Activated CD8-positive, alpha-beta memory T cell treated with anti-CD3 and anti-CD28 coated beads for 36 hours (primary cell): ENCODE data around the gene EDC3. TPM values are rescaled to one million over a fixed set of nuclear protein-coding genes. Genes with fewer than 3 reads are reported as not detected.

Source experiments
- CTCF ChIA-PET: fragments of 350-600 bp; sonication (Branson Sonifier 250); formaldehyde crosslinking; loops from one replicate; lab custom pipeline; 2021; ENCODE audit warnings: antibody characterized with exemption; lab: Charles Lee
- POLR2A ChIA-PET: fragments of 350-600 bp; sonication (Branson Sonifier 250); formaldehyde crosslinking; loops from one replicate; lab custom pipeline; 2021; ENCODE audit warnings: antibody characterized with exemption; lab: Charles Lee
- total RNA-seq, 2 experiments: library from RNA; stranded (reverse); gene quantifications; one replicate each; pipeline ENCODE4 v1.2.3, GENCODE V29; 2021

EDC3 gene
- total RNA-seq, 2 experiments from 2014 or later: 50.5 to 52.2 TPM

DNA sequence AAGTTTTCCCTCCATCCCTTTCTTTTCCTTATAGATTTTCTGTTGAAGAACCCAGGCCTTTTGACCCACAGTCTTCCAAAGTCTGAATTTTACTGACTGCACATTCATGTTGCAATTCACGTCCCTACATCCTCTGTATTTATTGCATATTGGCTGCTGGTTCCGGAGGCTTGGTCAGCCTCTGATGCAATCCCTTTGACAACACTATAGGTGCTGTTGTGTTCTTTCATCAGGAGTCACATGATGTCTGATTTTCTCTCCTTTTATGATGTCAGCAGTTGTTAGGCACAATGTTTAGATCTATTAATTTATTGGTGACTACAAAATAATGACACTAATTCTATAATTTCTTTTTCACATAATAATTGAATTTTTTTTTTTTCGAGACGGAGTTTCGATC, 20.8 kb upstream of the EDC3 start:
- POLR2A ChIA-PET: interaction anchor here (0.6 kb wide), 1 partner anchor 476 kb away, joined by 3 read pairs; no protein-coding TSS in a partner anchor
- CTCF ChIA-PET: no interaction called here

GRCh38 chr15:74712311-74712710, 16.5 kb upstream of the EDC3 start:
- POLR2A ChIA-PET: no interaction called here
- CTCF ChIA-PET: interaction anchor here (0.8 kb wide), 1 partner anchor 56 kb away, joined by 4 read pairs; no protein-coding TSS in a partner anchor

- ChIA-PET CTCF (no interaction called here), POLR2A (no interaction called here)
Measured at GRCh38 chr15:74710319-74711094, 14.7 kb upstream of the EDC3 start.

- POLR2A ChIA-PET: no interaction called here
Measured at GRCh38 chr15:74709892-74710291, 14.1 kb upstream of the EDC3 start.

GRCh38 chr15:74709011-74709410, 13.2 kb upstream of the EDC3 start:
- ChIA-PET POLR2A (no interaction called here), CTCF (no interaction called here)

More at GRCh38 chr15:74709892-74710291, 14.1 kb upstream of the EDC3 start:
- CTCF ChIA-PET: no interaction called here

DNA sequence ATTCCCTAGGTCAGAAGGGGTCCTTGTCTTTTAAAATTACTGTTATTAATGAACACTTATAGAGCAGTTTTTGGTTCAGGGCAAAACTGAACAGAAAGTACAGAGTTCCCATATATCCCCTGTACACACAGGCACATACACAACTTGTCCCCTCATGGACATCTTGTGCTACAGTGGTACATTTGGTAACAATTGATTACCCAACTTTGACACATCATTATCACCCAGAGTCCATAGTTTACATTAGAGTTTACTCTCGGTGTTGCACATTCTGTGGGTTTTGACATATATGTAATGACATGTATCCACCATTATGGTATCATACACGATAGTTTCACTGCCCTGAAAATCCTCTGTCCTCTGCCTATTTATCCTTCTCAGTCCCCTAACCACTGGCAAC, 984 bp upstream of the EDC3 start:
- POLR2A ChIA-PET: no interaction called here
- CTCF ChIA-PET: interaction anchor here (0.8 to 1.6 kb wide), 5 partner anchors 13 to 95 kb away, joined by 3 to 5 read pairs (median 4); no protein-coding TSS in a partner anchor

DNA sequence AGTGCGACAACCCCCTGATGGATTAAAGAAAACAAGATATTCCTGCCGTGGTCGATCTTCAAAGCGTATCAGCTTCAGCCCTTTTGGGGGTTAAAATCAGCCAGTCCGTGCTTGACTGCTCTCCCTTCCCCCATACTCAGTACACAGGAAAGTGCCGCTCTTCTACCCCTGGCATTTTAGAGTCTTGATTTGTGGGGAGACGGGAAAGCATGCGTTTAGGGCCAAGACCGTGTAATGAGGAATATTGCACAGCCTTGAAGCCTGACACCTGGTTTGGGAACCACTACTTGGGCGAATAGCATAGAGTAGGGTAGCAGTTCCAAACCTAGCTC, 540 bp upstream of the EDC3 start:
- POLR2A ChIA-PET: no interaction called here
- CTCF ChIA-PET: interaction anchor here (0.8 to 1.6 kb wide), 5 partner anchors 13 to 96 kb away, joined by 3 to 5 read pairs (median 4); no protein-coding TSS in a partner anchor

GRCh38 chr15:74692327-74692726, 3.5 kb downstream of the EDC3 start:
- CTCF ChIA-PET: no interaction called here

DNA sequence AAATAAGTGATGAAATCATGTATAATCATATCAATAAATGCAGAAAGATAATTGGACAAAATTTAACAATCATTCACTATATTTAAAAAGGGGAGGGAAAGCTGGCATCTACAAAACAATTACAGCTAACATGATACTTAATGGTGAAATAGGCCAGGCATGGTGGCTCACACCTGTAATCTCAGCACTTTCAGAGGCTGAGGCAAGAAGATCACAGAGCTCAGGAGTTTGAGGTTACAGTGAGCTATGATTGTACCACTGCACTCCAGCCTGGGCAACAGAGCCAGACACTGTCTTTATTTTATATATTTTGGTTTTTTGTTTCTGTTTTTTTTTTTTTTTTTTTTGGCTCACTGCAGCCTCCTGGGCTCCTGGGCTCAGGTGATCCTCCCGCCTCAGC, 12.1 kb downstream of the EDC3 start:
- ChIA-PET CTCF (interaction anchor here (0.6 to 1.4 kb wide), 3 partner anchors 12 to 392 kb away, joined by 3 to 5 read pairs (median 5); partner anchors contain the start of gene EDC3), POLR2A (no interaction called here)

More at GRCh38 chr15:74692327-74692726, 3.5 kb downstream of the EDC3 start:
- POLR2A ChIA-PET: no interaction called here

DNA sequence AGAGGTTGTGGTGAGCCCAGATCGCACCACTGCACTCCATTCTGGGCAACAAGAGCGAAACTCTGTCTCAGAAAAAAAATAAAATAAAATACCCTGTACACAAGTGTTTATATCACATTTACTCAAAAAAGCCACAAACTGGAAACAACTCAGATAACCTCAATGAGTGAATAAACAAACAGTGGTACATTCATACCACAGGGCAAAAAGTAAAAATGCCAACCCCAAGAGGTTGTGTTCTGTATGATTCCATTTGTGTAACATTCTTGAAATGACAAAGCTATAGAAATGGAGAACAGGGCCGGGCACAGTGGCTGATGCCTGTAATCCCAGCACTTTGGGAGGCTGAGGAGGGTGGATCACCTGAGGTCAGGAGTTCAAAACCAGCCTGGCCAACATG, 12.9 kb downstream of the EDC3 start:
- POLR2A ChIA-PET: no interaction called here
- CTCF ChIA-PET: no interaction called here

- POLR2A ChIA-PET: no interaction called here
- CTCF ChIA-PET: no interaction called here
Measured at GRCh38 chr15:74680456-74680855, 15.4 kb downstream of the EDC3 start.

- POLR2A ChIA-PET: no interaction called here
- CTCF ChIA-PET: interaction anchor here (1.1 kb wide), 1 partner anchor 101 kb away, joined by 3 read pairs; no protein-coding TSS in a partner anchor
Measured at GRCh38 chr15:74676801-74677200, 19.0 kb downstream of the EDC3 start.

GRCh38 chr15:74674161-74674560, 21.7 kb downstream of the EDC3 start:
- ChIA-PET POLR2A (no interaction called here), CTCF (no interaction called here)

DNA sequence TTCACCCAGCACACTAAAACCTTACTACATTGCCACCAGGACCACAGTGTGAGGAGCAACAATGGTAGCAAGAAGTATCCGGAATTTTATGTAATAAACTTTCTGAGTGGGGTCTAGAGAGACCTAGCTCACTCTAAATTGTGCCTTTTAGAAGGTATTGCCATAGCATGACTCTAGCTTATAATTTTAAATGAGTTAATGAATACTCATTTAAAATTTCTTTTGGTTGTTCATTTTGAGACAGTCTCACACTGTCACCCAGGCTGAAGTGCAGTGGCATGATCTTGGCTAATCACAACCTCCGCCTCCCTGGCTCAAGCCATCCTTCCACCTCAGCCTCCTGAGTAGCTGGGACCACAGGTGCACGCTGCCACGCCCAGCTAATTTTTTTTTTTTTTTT, 26.2 kb downstream of the EDC3 start:
- ChIA-PET CTCF (interaction anchor here (0.6 kb wide), 1 partner anchor 522 kb away, joined by 3 read pairs; no protein-coding TSS in a partner anchor), POLR2A (no interaction called here)

DNA sequence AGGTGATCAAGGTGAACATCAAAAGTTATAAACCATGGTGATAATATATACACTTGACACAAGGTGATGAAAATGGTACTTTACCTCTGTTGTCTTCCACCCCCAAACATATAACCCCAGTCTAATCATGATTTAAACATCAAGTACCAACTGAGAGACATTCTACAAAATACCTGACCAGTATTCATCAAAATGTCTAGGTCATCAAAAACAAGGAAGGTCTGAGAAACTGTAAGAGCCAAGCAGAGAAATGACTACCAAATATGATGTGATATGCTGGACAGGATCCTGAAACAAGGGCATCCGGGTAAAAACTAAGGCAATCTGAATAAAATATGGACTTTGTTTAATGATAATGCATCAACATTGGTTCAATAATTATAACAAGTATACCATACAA, 27.8 kb downstream of the EDC3 start:
- ChIA-PET POLR2A (no interaction called here), CTCF (no interaction called here)

DNA sequence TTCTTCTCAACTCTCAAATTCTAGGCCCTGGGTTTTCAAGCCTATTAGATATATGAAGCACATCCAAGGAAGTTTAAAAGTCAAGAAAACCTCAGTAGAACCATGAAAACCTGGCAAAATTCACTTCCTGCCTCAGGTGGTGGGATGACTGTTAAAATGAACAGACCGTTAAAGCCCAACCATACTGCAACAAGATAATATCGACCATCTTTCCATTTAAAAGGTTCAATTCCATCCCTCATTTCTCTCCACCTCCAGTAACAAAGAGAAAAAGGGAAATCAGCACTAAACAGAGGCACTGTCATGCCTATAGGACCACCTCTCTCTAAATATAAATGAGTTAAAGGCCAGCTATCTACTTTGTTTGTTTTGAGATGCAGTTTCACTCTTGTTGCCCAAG, 31.2 kb downstream of the EDC3 start:
- CTCF ChIA-PET: interaction anchor here (0.5 kb wide), 1 partner anchor 341 kb away, joined by 3 read pairs; no protein-coding TSS in a partner anchor
- POLR2A ChIA-PET: no interaction called here

DNA sequence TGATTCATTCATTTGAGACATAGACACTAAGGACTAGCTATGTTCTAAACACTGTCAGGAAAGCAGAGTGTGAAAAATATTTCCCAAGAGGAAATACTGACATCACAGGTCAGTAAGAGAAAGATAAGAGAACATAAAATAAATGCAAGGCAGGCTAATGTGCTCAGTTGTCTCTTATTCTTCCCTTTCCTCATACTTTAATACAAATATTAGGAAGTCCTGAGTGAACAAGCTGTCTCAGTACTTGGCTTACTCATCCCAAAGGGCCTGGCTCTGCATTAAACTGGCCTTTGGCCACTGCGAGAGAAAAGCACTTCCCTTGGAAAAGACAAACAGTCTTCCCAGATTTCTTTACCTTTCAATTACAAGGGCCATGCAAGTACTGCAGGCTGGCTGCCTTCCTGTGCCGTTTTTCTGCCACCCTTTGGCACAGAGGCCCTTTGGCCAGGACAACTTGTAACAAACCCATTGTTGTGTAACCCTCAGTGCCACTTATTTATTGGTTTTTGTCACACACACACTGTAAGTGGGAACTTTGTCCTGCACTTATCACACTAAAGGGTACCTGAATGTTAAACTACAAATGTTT, 31.7 kb downstream of the EDC3 start:
- CTCF ChIA-PET: interaction anchor here (1.4 kb wide), 1 partner anchor 14 kb away, joined by 3 read pairs; no protein-coding TSS in a partner anchor
- POLR2A ChIA-PET: interaction anchor here (0.6 kb wide), 1 partner anchor 14 kb away, joined by 6 read pairs; no protein-coding TSS in a partner anchor

DNA sequence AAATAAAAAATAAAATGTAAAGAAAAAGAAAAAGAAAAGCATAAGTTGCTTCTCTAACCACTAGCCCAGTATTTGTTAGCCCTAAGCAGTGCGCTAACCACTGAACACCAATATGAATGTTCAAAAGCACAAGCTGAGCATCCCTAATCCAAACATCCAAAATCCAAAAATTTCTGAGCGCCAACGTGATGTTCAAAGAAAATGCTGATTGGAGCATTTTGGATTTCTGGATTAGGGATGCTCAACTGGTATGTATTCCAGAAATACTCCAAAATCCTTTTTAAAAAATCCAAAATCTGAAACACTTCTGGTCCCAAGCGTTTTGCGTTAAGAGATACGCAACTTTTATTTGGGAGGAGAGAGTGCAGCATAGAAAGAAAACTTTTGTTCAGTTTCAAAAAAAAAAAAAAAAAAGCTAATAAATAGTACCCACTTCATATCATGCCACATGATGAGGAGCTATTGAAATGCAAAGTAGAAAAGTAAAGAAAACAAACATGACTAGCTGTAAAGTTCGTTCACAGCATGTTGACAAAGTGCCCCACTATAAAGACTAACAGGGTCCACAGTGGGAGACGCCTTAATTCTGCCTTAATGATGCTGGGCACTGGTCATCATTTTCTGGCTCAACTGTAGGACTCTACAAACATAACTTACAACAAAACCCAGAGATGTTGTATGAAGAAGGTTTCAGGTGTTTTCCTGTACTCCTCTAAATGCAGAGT, 32.4 kb downstream of the EDC3 start:
- ChIA-PET CTCF (interaction anchor here (1.4 kb wide), 1 partner anchor 15 kb away, joined by 3 read pairs; no protein-coding TSS in a partner anchor), POLR2A (interaction anchor here (0.6 kb wide), 1 partner anchor 15 kb away, joined by 6 read pairs; no protein-coding TSS in a partner anchor)

GRCh38 chr15:74662064-74662860, 33.6 kb downstream of the EDC3 start:
- ChIA-PET CTCF (interaction anchor here (1.4 kb wide), 1 partner anchor 16 kb away, joined by 3 read pairs; no protein-coding TSS in a partner anchor), POLR2A (no interaction called here)
